Kidney (tissue), 14 donors: ENCODE measurements around the gene GRK4. TPM values are rescaled to one million over a fixed set of nuclear protein-coding genes. Genes with fewer than 3 reads are reported as not detected.

Experiments
- DNase-seq, 5 donors: peaks; one replicate each; pipeline ENCODE4 v3.0.0-alpha.2; 2013 to 2020
- FAIRE-seq: peaks from 2 replicates; lab custom pipeline; 2012; peaks lifted over from hg19 to GRCh38; lab: Jason Lieb, UNC
- H3K27ac ChIP-seq, 2 donors: one replicate each; pipeline ENCODE4 v1.7.0; 2013; ENCODE audit warnings: low read depth in 2 of 2, low read length in 2 of 2, inconsistent platforms in 1 of 2
- H3K27me3 ChIP-seq: one replicate; pipeline ENCODE4 v1.7.1; 2013; ENCODE audit warnings: low read length, inconsistent platforms; ENCODE audit not compliant: control insufficient read depth, insufficient read depth
- H3K36me3 ChIP-seq, 3 donors: one replicate each; pipeline versions ENCODE4 v1.7.0 to v1.7.1; 2013; ENCODE audit warnings: low read length in 3 of 3, control low read depth in 1 of 3, inconsistent platforms in 1 of 3; ENCODE audit not compliant: insufficient read depth in 3 of 3, control insufficient read depth in 2 of 3
- H3K4me1 ChIP-seq, 3 donors: one replicate each; pipeline versions ENCODE4 v1.7.0 to v1.7.1; 2013; ENCODE audit warnings: low read length in 3 of 3, inconsistent platforms in 1 of 3, low read depth in 1 of 3; ENCODE audit not compliant: control insufficient read depth in 2 of 3, insufficient read depth in 2 of 3
- H3K4me3 ChIP-seq, 3 donors: one replicate each; pipeline versions ENCODE4 v1.7.0 to v1.8.1; 2013; ENCODE audit warnings: low read length in 3 of 3, control low read depth in 1 of 3, inconsistent platforms in 1 of 3
- H3K9ac ChIP-seq, 3 donors: one replicate each; pipeline versions ENCODE4 v1.7.0 to v1.7.1; 2013; ENCODE audit warnings: low read length in 3 of 3, control low read depth in 1 of 3, inconsistent platforms in 1 of 3
- H3K9me3 ChIP-seq, 3 donors: one replicate each; pipeline versions ENCODE4 v1.7.0 to v1.7.1; 2013; ENCODE audit warnings: low read length in 3 of 3, control low read depth in 1 of 3, inconsistent platforms in 1 of 3; ENCODE audit not compliant: control insufficient read depth in 2 of 3, insufficient read depth in 1 of 3
- CTCF ChIP-seq: IDR thresholded peaks from 3 replicates; pipeline ENCODE4 v1.5.1; 2012; ENCODE audit warnings: mild to moderate bottlenecking, moderate library complexity, borderline replicate concordance; ENCODE audit not compliant: insufficient read depth; ENCODE audit errors: extremely low read depth
- intact Hi-C: fragments of 100-400 bp; cut with DNase I; formaldehyde crosslinking; loops from one replicate; pipeline ENCODE4 v1.11.1; 2022
- polyA plus RNA-seq: library from polyadenylated mRNA; stranded (reverse); fragments of 350-450 nt; fragmentation: Illumina TruSeq; extraction: RNeasy Lipid Tissue Mini Kit (QIAGEN cat#74804); gene quantifications from one replicate; pipeline ENCODE4 v1.2.3, GENCODE V29; 2014; ENCODE audit warnings: low read depth, low replicate concordance; ENCODE audit not compliant: insufficient read depth
- total RNA-seq: library from RNA; stranded (reverse); fragmentation: NEBNext Ultra II Directional; extraction: Animal tissue kit (Norgen Biotek cat#: 25700); gene quantifications from one replicate; pipeline ENCODE4 v1.2.1, GENCODE V29; 2021
- donor health status: control.
- donor health status: control.
- donor health status: control.
- donor health status: control.
- donor health status: control.
- donor health status: DM: yes; HTN: yes; CAD: no.
- donor health status: Normal renal cell carcinoma (clear cell type).

Gene GRK4
- total and polyA plus RNA-seq, 2 donors from 2014 or later: 4.3 TPM

- FAIRE-seq (no peak), DNase-seq (peak in 1 of 5 donors; percentile 33)
- TF ChIP-seq CTCF: no peak
- Histone ChIP-seq H3K27me3 (no peaks in the 10 kb centered on the region), H3K36me3 (no peaks in the 10 kb centered on the region), H3K9me3 (no peaks in the 10 kb centered on the region), H3K9ac (no peak overlapping the region), H3K4me1 (peaks cover 0 to 5% (median 0%) of the 10 kb centered on the region in 3 donors), H3K27ac (no peak overlapping the region), H3K4me3 (no peak overlapping the region)
- intact Hi-C loops: no loop called here
Measured at GRCh38 chr4:3037957-3038461, 74.6 kb downstream of the GRK4 start.

GRCh38 chr4:3039706-3040366, 76.5 kb downstream of the GRK4 start:
- Histone ChIP-seq H3K4me1 (peaks cover 0 to 5% (median 0%) of the 10 kb centered on the region in 3 donors), H3K36me3 (no peaks in the 10 kb centered on the region), H3K9ac (no peak overlapping the region), H3K27me3 (no peaks in the 10 kb centered on the region), H3K9me3 (no peaks in the 10 kb centered on the region), H3K4me3 (no peak overlapping the region), H3K27ac (no peak overlapping the region)
- intact Hi-C loops: no loop called here
- no peak for TF ChIP-seq CTCF
- no peak for DNase-seq
- FAIRE-seq: no peak

GRCh38 chr4:3040452-3041191, 77.3 kb downstream of the GRK4 start:
- no peak for FAIRE-seq

More at GRCh38 chr4:3040452-3041191, 77.3 kb downstream of the GRK4 start:
- no peak overlapping the region for H3K9ac ChIP-seq
- no peak for DNase-seq
- H3K27ac ChIP-seq: no peak overlapping the region
- H3K4me1 ChIP-seq: peaks cover 0 to 5% (median 0%) of the 10 kb centered on the region in 3 donors
- intact Hi-C loops: no loop called here
- H3K4me3 ChIP-seq: peak overlapping the region in 1 of 3 donors; percentile 56
- TF ChIP-seq CTCF: no peak
- no peaks in the 10 kb centered on the region for H3K27me3 ChIP-seq
- no peaks in the 10 kb centered on the region for H3K9me3 ChIP-seq
- no peaks in the 10 kb centered on the region for H3K36me3 ChIP-seq
